HEK293 (cell line): Measurements from ENCODE around the gene RAI14.

ENCODE experiments used
- CTCF ChIA-PET: fragments of 350-600 bp; formaldehyde crosslinking; extraction: SDS; loops from one replicate; lab custom pipeline; 2021; ENCODE audit warnings: antibody characterized with exemption; lab: Yijun Ruan, JAX
- POLR2A ChIA-PET: fragments of 300-600 bp; formaldehyde crosslinking; extraction: SDS; loops from one replicate; lab custom pipeline; 2020; ENCODE audit warnings: antibody characterized with exemption, inconsistent platforms; lab: Yijun Ruan, JAX
- H3K27ac ChIP-seq: fragments of 200-500 bp; sonication (Bioruptor generic); 2 replicates; pipeline ENCODE4 v1.5.1; 2014; ENCODE audit warnings: low read depth, low read length, control low read depth, inconsistent platforms; ENCODE audit errors: extremely low read depth
- H3K36me3 ChIP-seq, 2 experiments: fragments of 200-500 bp in 1 of 2; sonication (Bioruptor generic) in 1 of 2; 1 replicate in 1 of 2; 2 replicates in 1 of 2; pipeline ENCODE4 v1.5.1; 2014 to 2017; ENCODE audit warnings: inconsistent platforms in 2 of 2, low read length in 2 of 2; ENCODE audit not compliant: control insufficient read depth in 2 of 2, insufficient read depth in 1 of 2
- H3K4me1 ChIP-seq: fragments of 200-500 bp; sonication (Bioruptor generic); 2 replicates; pipeline ENCODE4 v1.5.1; 2014; ENCODE audit warnings: mild to moderate bottlenecking, low read length, inconsistent platforms; ENCODE audit not compliant: control insufficient read depth, insufficient read depth
- H3K4me3 ChIP-seq: 2 replicates; pipeline ENCODE4 v1.5.1; 2011; ENCODE audit warnings: low read depth, mild to moderate bottlenecking, control low read depth, low read length, moderate library complexity
- H3K9me3 ChIP-seq: fragments of 200-500 bp; sonication (Bioruptor generic); 2 replicates; pipeline ENCODE4 v1.5.1; 2014; ENCODE audit warnings: low read depth, low read length, inconsistent platforms; ENCODE audit not compliant: control insufficient read depth, insufficient read depth
- GLIS1 ChIP-seq: fragments of 450-650 bp; formaldehyde crosslinking; IDR thresholded peaks from 2 replicates; pipeline ENCODE4 v1.5.1; 2016; ENCODE audit warnings: missing biosample characterization, missing genetic modification characterization
- KLF7 ChIP-seq: fragments of 450-650 bp; formaldehyde crosslinking; IDR thresholded peaks from 2 replicates; pipeline ENCODE4 v1.5.1; 2016; ENCODE audit warnings: missing biosample characterization, missing genetic modification characterization, borderline replicate concordance
- MYNN ChIP-seq: fragments of 450-650 bp; formaldehyde crosslinking; IDR thresholded peaks from 2 replicates; pipeline ENCODE4 v1.5.1; 2016; ENCODE audit warnings: missing biosample characterization, missing genetic modification characterization, borderline replicate concordance
- TCF7L2 ChIP-seq: IDR thresholded peaks from 2 replicates; pipeline ENCODE4 v1.6.1; 2011; ENCODE audit warnings: low read depth, mild to moderate bottlenecking, inconsistent platforms, low read length, moderate library complexity, borderline replicate concordance
- YY1 ChIP-seq: fragments of 450-650 bp; formaldehyde crosslinking; IDR thresholded peaks from 2 replicates; pipeline ENCODE4 v1.5.1; 2018; ENCODE audit warnings: missing biosample characterization, missing genetic modification characterization
- ZBTB17 ChIP-seq: fragments of 450-650 bp; formaldehyde crosslinking; IDR thresholded peaks from 2 replicates; pipeline ENCODE4 v1.5.1; 2016; ENCODE audit warnings: missing biosample characterization, missing genetic modification characterization
- ZBTB48 ChIP-seq: fragments of 450-650 bp; formaldehyde crosslinking; IDR thresholded peaks from 2 replicates; pipeline ENCODE4 v1.5.1; 2016; ENCODE audit warnings: missing biosample characterization, missing genetic modification characterization
- ZEB2 ChIP-seq: fragments of 450-650 bp; formaldehyde crosslinking; IDR thresholded peaks from 2 replicates; pipeline ENCODE4 v1.5.1; 2016; ENCODE audit warnings: missing biosample characterization, missing genetic modification characterization
- ZFHX2 ChIP-seq: fragments of 450-650 bp; formaldehyde crosslinking; conservative IDR thresholded peaks from 2 replicates; pipeline ENCODE4 v1.5.1; 2016; ENCODE audit warnings: missing biosample characterization, missing genetic modification characterization
- ZNF174 ChIP-seq: fragments of 450-650 bp; formaldehyde crosslinking; IDR thresholded peaks from 2 replicates; pipeline ENCODE4 v1.5.0; 2017; ENCODE audit warnings: missing biosample characterization, mild to moderate bottlenecking, missing genetic modification characterization
- ZNF239 ChIP-seq: fragments of 450-650 bp; formaldehyde crosslinking; IDR thresholded peaks from 2 replicates; pipeline ENCODE4 v1.5.1; 2016; ENCODE audit warnings: missing biosample characterization, missing genetic modification characterization
- ZNF324 ChIP-seq: fragments of 450-650 bp; formaldehyde crosslinking; IDR thresholded peaks from 2 replicates; pipeline ENCODE4 v1.5.1; 2016; ENCODE audit warnings: missing biosample characterization, missing genetic modification characterization
- ZNF335 ChIP-seq: fragments of 450-650 bp; formaldehyde crosslinking; conservative IDR thresholded peaks from 2 replicates; pipeline ENCODE4 v1.5.1; 2016; ENCODE audit warnings: missing biosample characterization, missing genetic modification characterization
- ZNF391 ChIP-seq: fragments of 450-650 bp; formaldehyde crosslinking; IDR thresholded peaks from 2 replicates; pipeline ENCODE4 v1.5.1; 2016; ENCODE audit warnings: low read depth, missing biosample characterization, missing genetic modification characterization, borderline replicate concordance
- ZNF571 ChIP-seq: fragments of 450-650 bp; formaldehyde crosslinking; IDR thresholded peaks from 2 replicates; pipeline ENCODE4 v1.5.0; 2017; ENCODE audit warnings: missing biosample characterization, missing genetic modification characterization
- ZNF621 ChIP-seq: fragments of 450-650 bp; formaldehyde crosslinking; IDR thresholded peaks from 2 replicates; pipeline ENCODE4 v1.5.1; 2017; ENCODE audit warnings: missing biosample characterization, missing genetic modification characterization
- ZNF629 ChIP-seq: fragments of 450-650 bp; formaldehyde crosslinking; IDR thresholded peaks from 2 replicates; pipeline ENCODE4 v1.5.1; 2017; ENCODE audit warnings: missing biosample characterization, missing genetic modification characterization
- ZNF677 ChIP-seq: fragments of 450-650 bp; IDR thresholded peaks from 2 replicates; pipeline ENCODE4 v1.5.0; 2018; ENCODE audit warnings: missing biosample characterization, mild to moderate bottlenecking, missing genetic modification characterization, moderate library complexity
- ZNF768 ChIP-seq: fragments of 450-650 bp; formaldehyde crosslinking; IDR thresholded peaks from 2 replicates; pipeline ENCODE4 v1.5.1; 2018; ENCODE audit warnings: missing biosample characterization, mild to moderate bottlenecking, missing genetic modification characterization
- ZNF837 ChIP-seq: fragments of 450-650 bp; formaldehyde crosslinking; IDR thresholded peaks from 2 replicates; pipeline ENCODE4 v1.5.1; 2016; ENCODE audit warnings: missing biosample characterization, missing genetic modification characterization
- ZNF843 ChIP-seq: fragments of 450-650 bp; formaldehyde crosslinking; IDR thresholded peaks from 2 replicates; pipeline ENCODE4 v1.5.1; 2016; ENCODE audit warnings: missing biosample characterization, missing genetic modification characterization
- ZSCAN23 ChIP-seq: fragments of 450-650 bp; formaldehyde crosslinking; IDR thresholded peaks from 2 replicates; pipeline ENCODE4 v1.5.1; 2016; ENCODE audit warnings: missing biosample characterization, missing genetic modification characterization
- TF ChIP-seq, protein P1 (sequence below): fragments of 450-650 bp; formaldehyde crosslinking; IDR thresholded peaks from 2 replicates; pipeline ENCODE4; 2016; ENCODE audit warnings: missing biosample characterization, missing genetic modification characterization
- TF ChIP-seq, protein P2 (sequence below): fragments of 450-650 bp; formaldehyde crosslinking; IDR thresholded peaks from 2 replicates; pipeline ENCODE4 v1.5.1; 2016; ENCODE audit warnings: missing biosample characterization, missing genetic modification characterization
- TF ChIP-seq, protein P3 (sequence below): fragments of 450-650 bp; formaldehyde crosslinking; IDR thresholded peaks from 2 replicates; pipeline ENCODE4 v1.5.1; 2016; ENCODE audit warnings: missing biosample characterization, missing genetic modification characterization, borderline replicate concordance

The RAI14 gene

DNA sequence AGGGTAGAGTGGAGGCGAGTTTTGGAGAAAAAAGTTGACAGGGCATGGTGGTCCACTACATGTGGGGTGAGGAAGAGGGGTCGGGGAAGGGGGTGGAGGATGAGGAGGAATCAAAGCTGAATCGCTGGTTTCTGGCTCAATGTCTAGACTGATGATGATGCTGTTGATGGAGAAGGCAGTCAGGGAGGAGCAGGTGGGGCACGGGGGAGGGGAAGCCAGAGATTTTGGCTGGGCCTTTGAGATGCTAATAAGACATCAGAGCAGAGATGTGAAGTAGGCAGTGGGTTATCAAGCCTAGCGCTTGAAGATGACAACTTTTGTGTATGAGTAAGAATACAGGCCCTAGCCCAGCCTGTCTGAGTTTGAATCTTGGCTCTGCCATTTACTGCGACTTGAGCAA, 150.4 kb downstream of the RAI14 start:
- POLR2A ChIA-PET: no interaction called here
- H3K4me1 ChIP-seq: no peaks in the 10 kb centered on the region
- CTCF ChIA-PET: interaction anchor here (0.6 kb wide), 1 partner anchor 392 kb away, joined by 4 read pairs; no protein-coding TSS in a partner anchor
- no peak overlapping the region for H3K27ac ChIP-seq
- TF ChIP-seq, protein P1, sequence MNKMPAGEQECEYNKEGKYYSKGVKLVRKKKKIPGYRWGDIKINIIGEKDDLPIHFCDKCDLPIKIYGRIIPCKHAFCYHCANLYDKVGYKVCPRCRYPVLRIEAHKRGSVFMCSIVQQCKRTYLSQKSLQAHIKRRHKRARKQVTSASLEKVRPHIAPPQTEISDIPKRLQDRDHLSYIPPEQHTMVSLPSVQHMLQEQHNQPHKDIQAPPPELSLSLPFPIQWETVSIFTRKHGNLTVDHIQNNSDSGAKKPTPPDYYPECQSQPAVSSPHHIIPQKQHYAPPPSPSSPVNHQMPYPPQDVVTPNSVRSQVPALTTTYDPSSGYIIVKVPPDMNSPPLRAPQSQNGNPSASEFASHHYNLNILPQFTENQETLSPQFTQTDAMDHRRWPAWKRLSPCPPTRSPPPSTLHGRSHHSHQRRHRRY (tag by site-specific recombination): no peak
- TF ChIP-seq ZNF391 (tag by site-specific recombination) (no peak), ZNF324 (tag by site-specific recombination) (no peak), ZFHX2 (tag by site-specific recombination) (no peak), ZBTB48 (no peak), ZNF571 (tag by site-specific recombination) (no peak)
- TF ChIP-seq, protein P2, sequence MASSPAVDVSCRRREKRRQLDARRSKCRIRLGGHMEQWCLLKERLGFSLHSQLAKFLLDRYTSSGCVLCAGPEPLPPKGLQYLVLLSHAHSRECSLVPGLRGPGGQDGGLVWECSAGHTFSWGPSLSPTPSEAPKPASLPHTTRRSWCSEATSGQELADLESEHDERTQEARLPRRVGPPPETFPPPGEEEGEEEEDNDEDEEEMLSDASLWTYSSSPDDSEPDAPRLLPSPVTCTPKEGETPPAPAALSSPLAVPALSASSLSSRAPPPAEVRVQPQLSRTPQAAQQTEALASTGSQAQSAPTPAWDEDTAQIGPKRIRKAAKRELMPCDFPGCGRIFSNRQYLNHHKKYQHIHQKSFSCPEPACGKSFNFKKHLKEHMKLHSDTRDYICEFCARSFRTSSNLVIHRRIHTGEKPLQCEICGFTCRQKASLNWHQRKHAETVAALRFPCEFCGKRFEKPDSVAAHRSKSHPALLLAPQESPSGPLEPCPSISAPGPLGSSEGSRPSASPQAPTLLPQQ (tag by site-specific recombination): no peak
- peaks cover 11 to 26% of the 10 kb centered on the region in 2 experiments for H3K36me3 ChIP-seq
- no peak overlapping the region for H3K4me3 ChIP-seq
- no peaks in the 10 kb centered on the region for H3K9me3 ChIP-seq

DNA sequence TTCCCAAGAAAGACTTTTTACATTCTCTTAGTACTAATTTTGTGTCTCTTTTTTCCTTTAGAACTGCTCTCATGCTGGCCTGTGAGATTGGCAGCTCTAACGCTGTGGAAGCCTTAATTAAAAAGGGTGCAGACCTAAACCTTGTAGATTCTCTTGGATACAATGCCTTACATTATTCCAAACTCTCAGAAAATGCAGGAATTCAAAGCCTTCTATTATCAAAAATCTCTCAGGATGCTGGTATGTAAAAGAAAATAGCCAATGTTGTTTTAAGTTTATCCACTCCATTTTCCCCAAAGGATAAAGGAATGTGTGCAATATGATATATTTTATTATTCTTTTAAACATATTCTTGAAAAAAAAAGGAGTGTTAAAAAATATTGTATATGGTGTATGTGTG, 155.6 kb downstream of the RAI14 start:
- ChIA-PET POLR2A (no interaction called here), CTCF (no interaction called here)
- TF ChIP-seq ZBTB17 (tag by site-specific recombination): no peak
- no peak for TF ChIP-seq TCF7L2
- no peak for TF ChIP-seq GLIS1 (tag by site-specific recombination)
- no peak for TF ChIP-seq ZNF629 (tag by site-specific recombination)
- TF ChIP-seq ZNF335 (tag by site-specific recombination): no peak
- TF ChIP-seq ZNF621 (tag by site-specific recombination): no peak
- TF ChIP-seq MYNN: no peak
- TF ChIP-seq ZSCAN23: no peak
- no peak for TF ChIP-seq ZNF837 (tag by site-specific recombination)
- TF ChIP-seq, protein P3, sequence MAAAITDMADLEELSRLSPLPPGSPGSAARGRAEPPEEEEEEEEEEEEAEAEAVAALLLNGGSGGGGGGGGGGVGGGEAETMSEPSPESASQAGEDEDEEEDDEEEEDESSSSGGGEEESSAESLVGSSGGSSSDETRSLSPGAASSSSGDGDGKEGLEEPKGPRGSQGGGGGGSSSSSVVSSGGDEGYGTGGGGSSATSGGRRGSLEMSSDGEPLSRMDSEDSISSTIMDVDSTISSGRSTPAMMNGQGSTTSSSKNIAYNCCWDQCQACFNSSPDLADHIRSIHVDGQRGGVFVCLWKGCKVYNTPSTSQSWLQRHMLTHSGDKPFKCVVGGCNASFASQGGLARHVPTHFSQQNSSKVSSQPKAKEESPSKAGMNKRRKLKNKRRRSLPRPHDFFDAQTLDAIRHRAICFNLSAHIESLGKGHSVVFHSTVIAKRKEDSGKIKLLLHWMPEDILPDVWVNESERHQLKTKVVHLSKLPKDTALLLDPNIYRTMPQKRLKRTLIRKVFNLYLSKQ (tag by site-specific recombination): no peak
- TF ChIP-seq ZNF174 (tag by site-specific recombination): no peak
- TF ChIP-seq ZNF239: no peak

DNA sequence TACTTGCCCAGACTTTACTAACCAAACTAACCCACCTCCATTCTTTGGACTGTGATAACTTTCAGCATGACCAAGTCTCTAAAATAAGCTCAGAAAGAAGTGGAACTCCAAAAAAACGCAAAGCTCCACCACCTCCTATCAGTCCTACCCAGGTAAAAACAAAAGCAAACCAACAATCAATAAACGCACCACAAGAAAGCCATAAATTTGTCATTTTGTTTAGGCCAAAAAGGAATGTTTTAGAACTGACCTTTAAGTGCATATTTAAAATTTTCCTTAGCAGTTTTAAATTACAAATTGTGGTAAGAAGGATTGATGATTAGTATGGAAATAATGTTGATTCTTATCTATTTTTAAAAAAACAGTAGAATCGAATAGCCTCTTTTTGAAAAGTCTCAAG, 157.4 kb downstream of the RAI14 start:
- Histone ChIP-seq H3K27ac (no peak overlapping the region), H3K4me1 (no peaks in the 10 kb centered on the region), H3K36me3 (peaks cover 27 to 50% of the 10 kb centered on the region in 2 experiments), H3K4me3 (no peak overlapping the region), H3K9me3 (no peaks in the 10 kb centered on the region)
- no peak for TF ChIP-seq ZEB2
- TF ChIP-seq ZNF335 (tag by site-specific recombination): no peak
- no peak for TF ChIP-seq ZNF768 (tag by site-specific recombination)
- no peak for TF ChIP-seq ZNF677 (tag by site-specific recombination)
- no peak for TF ChIP-seq KLF7 (tag by site-specific recombination)
- no peak for TF ChIP-seq YY1 (tag by site-specific recombination)
- TF ChIP-seq ZNF843 (tag by site-specific recombination): no peak
- CTCF ChIA-PET: interaction anchor here (0.5 to 0.6 kb wide), 2 partner anchors 82 to 155 kb away, joined by 3 to 4 read pairs; no protein-coding TSS in a partner anchor
- POLR2A ChIA-PET: no interaction called here

More for the DNA sequence above, 155.6 kb downstream of the RAI14 start:
- Histone ChIP-seq H3K4me1 (no peaks in the 10 kb centered on the region), H3K4me3 (no peak overlapping the region), H3K9me3 (no peaks in the 10 kb centered on the region), H3K36me3 (peaks cover 26 to 39% of the 10 kb centered on the region in 2 experiments), H3K27ac (no peak overlapping the region)
